ENCODE measurements around the gene HYI.

Gene HYI

DNA sequence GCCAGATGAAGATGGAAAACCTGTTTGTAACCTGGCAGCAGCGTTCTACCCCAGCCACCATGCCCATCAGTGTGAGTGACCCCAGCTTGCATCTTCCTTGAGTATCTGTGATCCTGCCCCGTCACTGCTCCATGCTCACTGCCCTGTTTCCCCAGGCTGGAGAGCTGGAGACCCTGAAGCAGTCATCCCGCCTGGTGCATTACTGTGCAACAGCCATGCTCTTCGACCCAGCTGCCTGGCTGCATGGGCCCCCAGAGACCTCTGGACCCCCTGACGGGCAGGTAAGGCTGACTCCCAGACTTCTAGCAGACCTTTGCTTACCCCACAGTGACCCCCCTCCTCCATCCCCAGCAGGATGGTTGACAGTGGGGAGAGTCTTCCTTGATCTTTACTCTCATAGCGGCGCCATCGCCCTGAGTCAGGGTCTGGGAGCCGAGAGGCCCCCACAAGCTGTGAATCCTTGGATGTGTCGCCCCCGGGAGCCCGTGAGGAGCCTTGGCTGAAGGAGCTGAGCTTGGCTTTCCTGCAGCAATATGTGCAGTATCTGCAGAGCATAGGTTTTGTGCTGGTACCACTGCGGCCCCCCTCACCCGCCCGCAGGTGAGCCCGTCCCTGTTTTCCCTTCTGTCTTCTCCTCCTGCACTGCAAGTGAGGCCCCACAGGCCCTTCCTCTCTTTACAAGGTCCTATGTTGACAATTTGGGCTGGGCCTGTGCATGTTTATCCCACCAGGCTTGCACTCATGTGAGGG is 10.4 kb downstream of the HYI start:
- no peak for DNase-seq (ENCODE audit: low read depth, low spot score)
- Histone ChIP-seq H3K27me3 (ENCODE audit: insufficient read depth, insufficient read length) (no peaks in the 10 kb centered on the region), H3K36me3 (ENCODE audit: insufficient read depth, insufficient read length, low read length) (peaks cover 96% of the 10 kb centered on the region), H3K4me3 (ENCODE audit: insufficient read length, low read depth) (no peak overlapping the region), H3K9ac (ENCODE audit: insufficient read length, low read depth) (no peak overlapping the region), H3K9me3 (ENCODE audit: insufficient read depth, low read length) (no peaks in the 10 kb centered on the region), H3K4me1 (ENCODE audit: insufficient read depth, insufficient read length) (peaks cover 4% of the 10 kb centered on the region)
- TF ChIP-seq ZNF274 (IDR thresholded peaks at IDR 0.05; ENCODE audit: low read depth, low read length) (no peak), SUZ12 (IDR thresholded peaks at IDR 0.05; ENCODE audit: extremely low read depth, insufficient read depth, insufficient read length) (no peak), YY1 (IDR thresholded peaks at IDR 0.05; ENCODE audit: insufficient read depth, insufficient read length) (no peak)

DNA sequence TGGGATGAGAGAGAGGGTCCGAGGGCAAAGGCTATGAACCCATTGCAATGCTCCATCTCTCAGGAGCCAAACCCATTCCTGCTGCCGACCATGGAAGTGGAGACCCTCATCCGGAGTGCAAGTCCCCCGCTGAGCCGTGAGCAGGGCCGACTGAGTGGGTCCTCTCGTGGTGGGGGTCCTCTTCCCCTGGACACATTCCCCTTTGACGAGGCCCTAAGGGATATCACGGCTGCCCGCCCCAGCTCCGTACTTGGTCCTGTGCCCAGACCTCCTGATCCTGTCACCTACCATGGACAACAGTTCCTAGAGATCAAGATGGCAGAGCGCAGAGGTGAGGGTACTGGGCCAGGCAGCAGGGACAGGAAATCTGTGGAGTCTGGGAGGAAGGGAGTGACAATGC is 11.0 kb downstream of the HYI start:
- H3K36me3 ChIP-seq (ENCODE audit: insufficient read depth, insufficient read length, low read length), result peaks cover 95% of the 10 kb centered on the region

DNA sequence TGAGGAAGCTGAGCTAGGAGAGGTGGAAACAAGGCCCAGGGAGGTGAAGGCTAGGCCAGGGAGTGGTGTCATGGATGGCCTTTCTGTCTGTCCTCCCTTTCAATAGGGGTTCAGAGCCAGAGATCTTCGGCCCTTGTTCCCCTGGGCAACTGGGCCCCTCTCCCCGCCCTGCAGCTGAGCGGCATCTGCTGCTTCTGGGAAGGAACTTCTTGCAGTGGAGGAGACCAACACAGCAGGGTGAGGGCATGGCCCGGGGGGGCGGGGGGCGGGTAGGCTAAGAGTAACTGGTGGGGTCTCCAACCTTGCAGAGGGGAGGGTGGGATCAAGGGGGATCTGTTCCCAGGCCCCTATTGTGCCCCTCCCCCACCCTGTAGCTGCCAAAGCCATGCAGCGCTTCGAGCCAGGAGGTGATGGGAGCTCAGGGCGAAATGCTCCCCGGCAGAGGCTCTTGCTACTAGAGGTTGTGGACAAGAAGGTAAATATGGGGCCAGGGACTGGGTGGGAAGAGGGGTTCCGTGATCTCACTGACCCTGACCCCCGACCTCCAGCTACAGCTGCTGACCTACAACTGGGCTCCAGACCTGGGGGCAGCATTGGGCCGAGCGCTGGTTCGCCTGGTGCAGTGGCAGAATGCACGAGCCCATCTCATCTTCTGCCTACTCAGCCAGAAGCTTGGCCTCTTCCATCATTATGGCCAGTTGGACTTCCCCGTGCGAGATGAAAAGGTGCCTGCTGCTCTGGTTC is 11.7 kb downstream of the HYI start:
- Histone ChIP-seq H3K9me3 (ENCODE audit: insufficient read depth, low read length) (no peaks in the 10 kb centered on the region), H3K4me3 (ENCODE audit: insufficient read length, low read depth) (no peak overlapping the region), H3K4me1 (ENCODE audit: insufficient read depth, insufficient read length) (peaks cover 4% of the 10 kb centered on the region), H3K36me3 (ENCODE audit: insufficient read depth, insufficient read length, low read length) (peaks cover 95% of the 10 kb centered on the region), H3K9ac (ENCODE audit: insufficient read length, low read depth) (no peak overlapping the region), H3K27me3 (ENCODE audit: insufficient read depth, insufficient read length) (no peaks in the 10 kb centered on the region)
- TF ChIP-seq YY1 (IDR thresholded peaks at IDR 0.05; ENCODE audit: insufficient read depth, insufficient read length) (no peak), SUZ12 (IDR thresholded peaks at IDR 0.05; ENCODE audit: extremely low read depth, insufficient read depth, insufficient read length) (no peak), ZNF274 (IDR thresholded peaks at IDR 0.05; ENCODE audit: low read depth, low read length) (no peak)
- DNase-seq (ENCODE audit: low read depth, low spot score), result no peak

More for the DNA sequence above, 11.0 kb downstream of the HYI start:
- Histone ChIP-seq H3K4me1 (ENCODE audit: insufficient read depth, insufficient read length) (peaks cover 4% of the 10 kb centered on the region), H3K27me3 (ENCODE audit: insufficient read depth, insufficient read length) (no peaks in the 10 kb centered on the region), H3K9ac (ENCODE audit: insufficient read length, low read depth) (no peak overlapping the region), H3K9me3 (ENCODE audit: insufficient read depth, low read length) (no peaks in the 10 kb centered on the region), H3K4me3 (ENCODE audit: insufficient read length, low read depth) (no peak overlapping the region)
- TF ChIP-seq YY1 (IDR thresholded peaks at IDR 0.05; ENCODE audit: insufficient read depth, insufficient read length), result no peak
- no peak for TF ChIP-seq ZNF274 (IDR thresholded peaks at IDR 0.05; ENCODE audit: low read depth, low read length)
- TF ChIP-seq SUZ12 (IDR thresholded peaks at IDR 0.05; ENCODE audit: extremely low read depth, insufficient read depth, insufficient read length), result no peak
- DNase-seq (ENCODE audit: low read depth, low spot score), result no peak

DNA sequence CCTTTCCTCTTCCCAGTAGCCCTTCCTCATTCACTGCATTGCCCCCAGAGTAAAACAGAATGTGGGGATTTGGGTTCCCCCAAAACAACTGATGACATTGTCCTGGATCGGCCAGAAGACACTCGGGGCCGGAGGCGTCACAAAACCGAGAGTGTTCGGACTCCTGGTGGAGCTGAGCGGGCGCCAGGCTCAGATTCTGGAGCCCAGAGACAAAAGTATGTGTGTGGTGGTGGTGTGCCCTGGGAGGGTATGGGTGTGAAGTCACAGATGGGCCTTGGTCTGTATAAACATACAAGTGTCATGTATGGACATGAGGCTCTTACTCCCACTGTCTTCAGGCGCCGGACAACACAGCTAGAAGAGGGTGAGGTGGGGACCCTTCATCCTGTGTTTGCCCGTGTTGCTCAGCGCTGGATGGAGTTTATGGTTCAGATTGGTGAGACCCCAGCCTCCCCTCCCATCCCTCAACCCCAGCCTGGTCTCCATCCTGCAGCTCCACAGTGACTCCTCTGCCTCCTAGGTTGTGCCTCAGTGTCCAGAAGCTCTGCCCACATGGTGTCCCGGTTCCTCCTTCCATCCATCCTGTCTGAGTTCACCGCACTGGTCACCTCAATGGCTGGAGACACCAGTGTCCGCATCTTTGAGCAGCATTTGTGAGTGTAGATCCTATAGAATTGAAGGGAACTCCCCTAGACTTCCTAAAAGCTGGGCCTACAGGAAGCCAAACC is 12.4 kb downstream of the HYI start:
- no peak for DNase-seq (ENCODE audit: low read depth, low spot score)
- TF ChIP-seq ZNF274 (IDR thresholded peaks at IDR 0.05; ENCODE audit: low read depth, low read length), result no peak
- TF ChIP-seq SUZ12 (IDR thresholded peaks at IDR 0.05; ENCODE audit: extremely low read depth, insufficient read depth, insufficient read length), result no peak
- TF ChIP-seq YY1 (IDR thresholded peaks at IDR 0.05; ENCODE audit: insufficient read depth, insufficient read length), result no peak
- H3K4me1 ChIP-seq (ENCODE audit: insufficient read depth, insufficient read length), result peaks cover 4% of the 10 kb centered on the region
- H3K36me3 ChIP-seq (ENCODE audit: insufficient read depth, insufficient read length, low read length), result peaks cover 95% of the 10 kb centered on the region
- H3K4me3 ChIP-seq (ENCODE audit: insufficient read length, low read depth), result no peak overlapping the region
- H3K9me3 ChIP-seq (ENCODE audit: insufficient read depth, low read length), result no peaks in the 10 kb centered on the region
- H3K9ac ChIP-seq (ENCODE audit: insufficient read length, low read depth), result no peak overlapping the region
- no peaks in the 10 kb centered on the region for H3K27me3 ChIP-seq (ENCODE audit: insufficient read depth, insufficient read length)

DNA sequence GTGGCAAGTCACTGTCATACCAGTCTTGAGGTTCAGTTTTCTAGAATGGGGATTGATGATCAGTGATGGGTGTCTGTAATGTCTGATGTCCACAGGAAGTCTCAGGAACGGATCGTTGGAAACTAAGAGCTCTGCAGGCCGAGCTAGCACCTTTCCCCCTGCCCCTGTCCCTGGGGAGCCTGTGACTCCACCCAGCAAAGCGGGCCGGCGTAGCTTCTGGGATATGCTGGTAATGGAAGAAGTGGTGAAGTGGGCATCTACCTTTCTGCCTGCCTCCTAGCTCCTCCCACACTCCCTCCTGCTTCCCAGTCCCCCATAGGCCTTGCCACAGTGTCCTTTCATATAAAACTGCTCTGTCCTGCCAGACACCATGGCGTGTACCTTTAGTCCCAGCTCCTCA is 13.4 kb downstream of the HYI start:
- no peak for DNase-seq (ENCODE audit: low read depth, low spot score)
- H3K4me3 ChIP-seq (ENCODE audit: insufficient read length, low read depth), result no peak overlapping the region
- peaks cover 4% of the 10 kb centered on the region for H3K4me1 ChIP-seq (ENCODE audit: insufficient read depth, insufficient read length)
- no peak overlapping the region for H3K9ac ChIP-seq (ENCODE audit: insufficient read length, low read depth)
- no peaks in the 10 kb centered on the region for H3K9me3 ChIP-seq (ENCODE audit: insufficient read depth, low read length)
- no peaks in the 10 kb centered on the region for H3K27me3 ChIP-seq (ENCODE audit: insufficient read depth, insufficient read length)
- TF ChIP-seq SUZ12 (IDR thresholded peaks at IDR 0.05; ENCODE audit: extremely low read depth, insufficient read depth, insufficient read length) (no peak), ZNF274 (IDR thresholded peaks at IDR 0.05; ENCODE audit: low read depth, low read length) (no peak), YY1 (IDR thresholded peaks at IDR 0.05; ENCODE audit: insufficient read depth, insufficient read length) (no peak)
- peaks cover 93% of the 10 kb centered on the region for H3K36me3 ChIP-seq (ENCODE audit: insufficient read depth, insufficient read length, low read length)

DNA sequence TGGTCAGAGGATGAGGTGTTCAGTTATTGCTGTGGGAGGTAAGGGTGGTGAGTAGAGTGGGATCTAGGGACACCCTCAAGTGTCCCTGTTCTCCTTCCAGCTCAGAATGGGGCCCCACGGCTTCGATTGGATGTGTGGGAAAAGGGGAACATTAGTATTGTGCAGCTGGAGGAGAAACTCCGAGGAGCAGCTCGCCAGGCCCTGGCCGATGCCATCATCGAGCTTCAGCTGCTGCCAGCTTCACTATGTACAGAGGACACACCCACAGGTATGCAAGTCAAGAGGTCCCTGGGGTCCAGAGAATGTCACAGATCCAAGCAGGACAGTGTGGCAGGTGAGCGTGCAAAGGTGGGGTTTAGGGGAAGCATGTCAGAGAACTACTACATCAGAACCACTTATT is 13.9 kb downstream of the HYI start:
- Histone ChIP-seq H3K9me3 (ENCODE audit: insufficient read depth, low read length) (no peaks in the 10 kb centered on the region), H3K4me1 (ENCODE audit: insufficient read depth, insufficient read length) (peaks cover 4% of the 10 kb centered on the region), H3K27me3 (ENCODE audit: insufficient read depth, insufficient read length) (no peaks in the 10 kb centered on the region), H3K4me3 (ENCODE audit: insufficient read length, low read depth) (no peak overlapping the region), H3K9ac (ENCODE audit: insufficient read length, low read depth) (no peak overlapping the region), H3K36me3 (ENCODE audit: insufficient read depth, insufficient read length, low read length) (peaks cover 96% of the 10 kb centered on the region)
- no peak for DNase-seq (ENCODE audit: low read depth, low spot score)
- TF ChIP-seq YY1 (IDR thresholded peaks at IDR 0.05; ENCODE audit: insufficient read depth, insufficient read length) (no peak), SUZ12 (IDR thresholded peaks at IDR 0.05; ENCODE audit: extremely low read depth, insufficient read depth, insufficient read length) (no peak), ZNF274 (IDR thresholded peaks at IDR 0.05; ENCODE audit: low read depth, low read length) (no peak)
